Measurements from ENCODE around the gene PLPPR1.

The PLPPR1 gene

GRCh38 chr9:101369286-101369685, 340.8 kb downstream of the PLPPR1 start:
- TF ChIP-seq ZFX (IDR thresholded peaks at IDR 0.05) = no peak
- no peak for TF ChIP-seq CTCF (conservative IDR thresholded peaks at IDR 0.05)
- no peak overlapping the region for H3K27ac ChIP-seq

GRCh38 chr9:101369884-101370531, 341.5 kb downstream of the PLPPR1 start:
- H3K27ac ChIP-seq = no peak overlapping the region
- TF ChIP-seq CTCF (conservative IDR thresholded peaks at IDR 0.05) (no peak), ZFX (IDR thresholded peaks at IDR 0.05) (no peak)

- no peak overlapping the region for H3K27ac ChIP-seq
- TF ChIP-seq CTCF (conservative IDR thresholded peaks at IDR 0.05) (no peak), ZFX (IDR thresholded peaks at IDR 0.05) (no peak)
Observed at GRCh38 chr9:101371813-101372212, 343.3 kb downstream of the PLPPR1 start.

GRCh38 chr9:101372327-101373118, 344.0 kb downstream of the PLPPR1 start:
- H3K27ac ChIP-seq = no peak overlapping the region
- TF ChIP-seq CTCF (conservative IDR thresholded peaks at IDR 0.05) (no peak), ZFX (IDR thresholded peaks at IDR 0.05) (no peak)
